Muscle of leg (tissue), 11 donors: ENCODE data around the gene ASRGL1. TPM values are rescaled to one million over a fixed set of nuclear protein-coding genes. Genes with fewer than 3 reads are reported as not detected.

Experiments used
- DNase-seq: peaks from one replicate; pipeline ENCODE4 v3.0.0; 2013
- H3K27ac ChIP-seq: one replicate; pipeline ENCODE4 v1.5.1; 2013; ENCODE audit warnings: mild to moderate bottlenecking, low read length, control low read depth
- H3K27me3 ChIP-seq: one replicate; pipeline ENCODE4 v1.6.1; 2013; ENCODE audit warnings: low read length; ENCODE audit not compliant: control insufficient read depth, insufficient read depth
- H3K36me3 ChIP-seq: one replicate; pipeline ENCODE4 v1.6.1; 2013; ENCODE audit warnings: low read length; ENCODE audit not compliant: control insufficient read depth, insufficient read depth
- H3K4me1 ChIP-seq: one replicate; pipeline ENCODE4 v1.6.1; 2013; ENCODE audit warnings: low read length; ENCODE audit not compliant: control insufficient read depth, insufficient read depth
- H3K4me3 ChIP-seq: one replicate; pipeline ENCODE4 v1.5.1; 2013; ENCODE audit warnings: low read length, control low read depth
- H3K9me3 ChIP-seq: replicated peaks from 2 replicates; pipeline ENCODE4 v1.6.1; 2013; ENCODE audit warnings: low read depth, low read length; ENCODE audit not compliant: control insufficient read depth
- WGBS: methylation state at CpG from one replicate; pipeline ENCODE4 v1.1.5; 2013; ENCODE audit warnings: missing lambda C conversion rate; ENCODE audit not compliant: insufficient coverage; 5-methylcytosine and 5-hydroxymethylcytosine counted together
- polyA plus RNA-seq, 8 donors: library from polyadenylated mRNA; unstranded; fragments of 120-200 nt; gene quantifications; one replicate each; pipeline versions ENCODE4 v1.2.1 to v1.2.3, GENCODE V29; 2013; ENCODE audit warnings: inconsistent platforms in 1 of 8, low replicate concordance in 1 of 8; ENCODE audit not compliant: insufficient read length in 8 of 8, insufficient read depth in 1 of 8
- total RNA-seq: library from RNA; stranded (reverse); fragments of 120-200 nt; gene quantifications from one replicate; pipeline ENCODE4 v1.2.4, GENCODE V29; 2013

The ASRGL1 gene
- total and polyA plus RNA-seq, 9 donors: 2.4 to 5.5 (median 3.6) TPM

- no peaks in the 10 kb centered on the region for H3K27me3 ChIP-seq
- no peak overlapping the region for H3K27ac ChIP-seq
- no peaks in the 10 kb centered on the region for H3K9me3 ChIP-seq
- DNase-seq: no peak
- H3K4me1 ChIP-seq: peaks cover 30% of the 10 kb centered on the region
- H3K4me3 ChIP-seq: no peak overlapping the region
- WGBS: 50% methylated on average over 1 of the region's 4 CpGs
- H3K36me3 ChIP-seq: no peaks in the 10 kb centered on the region
Observed at GRCh38 chr11:62423012-62423411, 85.8 kb downstream of the ASRGL1 start.

DNA sequence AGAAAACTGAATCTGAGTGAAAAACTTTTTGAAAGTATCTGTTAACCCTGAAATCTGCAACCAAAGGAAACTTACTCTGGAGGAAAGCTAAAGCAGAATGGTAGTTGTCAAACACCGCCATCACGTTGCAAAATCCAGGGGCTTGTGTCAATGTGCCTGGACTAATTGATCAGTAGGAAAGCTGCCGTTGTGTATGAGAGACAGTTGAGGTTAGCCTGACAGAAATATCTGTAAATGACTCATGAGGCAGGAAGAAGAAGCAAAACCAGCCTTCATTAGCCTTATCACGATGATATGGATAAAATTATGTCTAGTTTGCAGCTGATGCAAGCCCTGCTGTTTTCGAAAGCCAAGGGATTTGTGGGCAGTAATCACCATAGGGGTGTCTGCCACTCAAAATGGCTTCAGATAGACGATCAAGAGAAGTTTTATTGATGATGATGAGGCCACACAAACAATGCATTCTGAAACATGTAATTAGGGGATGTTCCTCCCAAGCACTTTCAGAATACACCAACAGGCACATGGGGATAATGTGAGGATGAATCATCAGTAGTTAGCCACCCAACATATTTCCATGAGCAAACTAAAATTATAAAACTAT lies 90.5 kb downstream of the ASRGL1 start:
- H3K9me3 ChIP-seq: peaks cover 3% of the 10 kb centered on the region
- no peak for DNase-seq
- H3K36me3 ChIP-seq: no peaks in the 10 kb centered on the region
- 83% methylated on average over 3 of the region's 6 CpGs for WGBS
- H3K27me3 ChIP-seq: no peaks in the 10 kb centered on the region
- peaks cover 17% of the 10 kb centered on the region for H3K4me1 ChIP-seq
- H3K4me3 ChIP-seq: no peak overlapping the region
- no peak overlapping the region for H3K27ac ChIP-seq

DNA sequence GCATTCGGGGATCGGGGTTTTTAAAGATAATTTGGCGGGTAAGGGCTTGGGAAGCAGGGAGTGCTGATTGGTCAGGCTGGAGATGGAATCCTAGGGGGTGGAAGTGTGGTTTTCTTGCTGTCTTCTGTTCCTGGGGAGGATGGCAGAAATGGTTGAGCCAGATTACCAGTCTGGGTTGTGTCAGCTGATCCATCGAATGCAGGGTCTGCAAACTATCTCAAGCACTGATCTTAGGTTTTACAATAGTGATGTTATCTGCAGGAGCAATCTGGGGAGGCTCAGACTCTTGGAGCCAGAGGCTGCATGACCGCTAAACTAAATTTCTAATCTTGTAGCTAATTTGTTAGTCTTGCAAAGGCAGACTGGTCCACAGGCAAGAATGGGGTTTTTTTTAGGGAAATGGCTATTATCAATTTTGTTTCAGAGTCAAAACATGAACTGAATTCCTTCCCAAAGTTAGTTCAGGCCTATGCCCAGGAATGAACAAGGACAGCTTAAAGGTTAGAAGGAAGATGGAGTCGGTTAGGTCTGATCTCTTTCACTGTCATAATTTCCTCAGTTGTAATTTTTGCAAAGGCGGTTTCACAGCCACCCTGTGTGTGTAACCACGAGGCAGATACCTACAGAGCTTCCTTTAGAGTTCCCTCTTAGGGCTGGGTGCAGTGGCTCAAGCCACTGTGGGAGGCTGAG lies 91.8 kb downstream of the ASRGL1 start:
- no peak for DNase-seq
- 64% methylated on average over 4 of the region's 8 CpGs for WGBS
- no peak overlapping the region for H3K4me3 ChIP-seq
- peaks cover 3% of the 10 kb centered on the region for H3K9me3 ChIP-seq
- no peaks in the 10 kb centered on the region for H3K27me3 ChIP-seq
- no peak overlapping the region for H3K27ac ChIP-seq
- H3K4me1 ChIP-seq: peaks cover 17% of the 10 kb centered on the region
- H3K36me3 ChIP-seq: no peaks in the 10 kb centered on the region

- H3K27me3 ChIP-seq: no peaks in the 10 kb centered on the region
- peaks cover 3% of the 10 kb centered on the region for H3K9me3 ChIP-seq
- no peaks in the 10 kb centered on the region for H3K36me3 ChIP-seq
- 18% methylated on average over 3 of the region's 3 CpGs for WGBS
- peak; percentile 87 for DNase-seq
- no peak overlapping the region for H3K4me3 ChIP-seq
- peaks cover 13% of the 10 kb centered on the region for H3K4me1 ChIP-seq
- peak overlapping the region; percentile 9 for H3K27ac ChIP-seq
Observed at GRCh38 chr11:62430425-62430824, 93.2 kb downstream of the ASRGL1 start.

GRCh38 chr11:62431171-62431901 lies 94.1 kb downstream of the ASRGL1 start:
- 32% methylated on average over 7 of the region's 11 CpGs for WGBS
- Histone ChIP-seq H3K36me3 (no peaks in the 10 kb centered on the region), H3K4me3 (no peak overlapping the region), H3K9me3 (peaks cover 3% of the 10 kb centered on the region), H3K27ac (peak overlapping the region; percentile 22), H3K4me1 (peaks cover 18% of the 10 kb centered on the region), H3K27me3 (no peaks in the 10 kb centered on the region)
- peak; percentile 54 for DNase-seq

DNA sequence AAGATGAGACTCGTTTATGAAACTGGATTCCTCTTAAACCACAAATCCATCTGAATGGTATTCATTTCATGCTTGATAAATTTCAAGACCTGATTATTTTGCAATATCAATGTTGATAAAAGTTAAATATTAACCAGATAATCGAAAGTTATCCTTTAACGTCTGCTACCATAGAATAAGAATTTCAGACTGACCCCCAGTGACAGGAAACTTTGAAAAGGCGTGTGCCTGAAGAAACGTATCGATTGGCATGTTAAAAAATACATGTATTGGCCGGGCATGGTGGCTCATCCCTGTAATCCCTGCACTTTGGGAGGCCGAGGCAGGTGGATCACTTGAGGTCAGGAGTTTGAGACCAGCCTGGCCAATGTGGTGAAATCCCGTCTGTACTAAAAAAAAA lies 95.4 kb downstream of the ASRGL1 start:
- Histone ChIP-seq H3K4me3 (no peak overlapping the region), H3K27me3 (no peaks in the 10 kb centered on the region), H3K4me1 (peaks cover 18% of the 10 kb centered on the region), H3K27ac (no peak overlapping the region), H3K36me3 (no peaks in the 10 kb centered on the region), H3K9me3 (peaks cover 3% of the 10 kb centered on the region)
- WGBS: 90% methylated on average over 4 of the region's 9 CpGs
- no peak for DNase-seq

DNA sequence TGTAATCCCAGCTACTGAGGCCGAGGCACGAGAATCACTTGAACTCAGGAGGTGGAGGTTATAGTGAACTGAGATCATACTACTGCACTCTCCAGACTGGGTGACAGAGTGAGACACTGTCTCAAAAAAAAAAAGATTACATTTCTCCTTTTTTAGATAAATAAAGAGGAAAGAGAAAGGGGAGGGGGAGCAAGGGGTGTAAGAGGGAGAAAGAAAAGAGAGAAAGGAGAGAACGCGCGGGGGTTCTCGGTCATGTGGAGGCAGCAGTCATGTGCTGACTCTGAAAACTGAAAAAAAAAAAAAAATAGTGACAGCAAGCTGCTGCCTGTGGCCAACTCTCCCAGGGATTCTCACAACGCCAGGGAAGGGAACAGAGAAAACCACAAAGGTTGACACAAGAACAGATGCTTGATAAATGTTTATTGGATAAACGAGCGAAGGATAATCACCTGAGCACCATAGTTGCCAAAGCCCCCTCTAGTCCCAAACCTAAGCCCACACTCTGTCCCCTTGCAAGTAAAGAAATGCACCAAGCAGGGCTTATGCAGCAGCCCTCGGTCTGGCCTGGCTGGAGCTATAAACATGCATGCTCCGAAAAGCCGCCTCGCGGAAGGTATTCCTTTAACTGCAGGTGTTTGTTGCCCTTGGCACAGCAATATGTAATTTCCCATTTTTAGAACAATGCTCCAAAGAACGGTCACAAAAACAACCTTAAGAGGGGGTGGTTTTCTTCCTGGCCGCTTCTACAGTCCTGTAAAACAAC lies 96.1 kb downstream of the ASRGL1 start:
- Histone ChIP-seq H3K4me1 (peaks cover 18% of the 10 kb centered on the region), H3K36me3 (no peaks in the 10 kb centered on the region), H3K9me3 (peaks cover 3% of the 10 kb centered on the region), H3K27ac (no peak overlapping the region), H3K4me3 (no peak overlapping the region), H3K27me3 (no peaks in the 10 kb centered on the region)
- DNase-seq: no peak
- WGBS: 52% methylated on average over 5 of the region's 16 CpGs

DNA sequence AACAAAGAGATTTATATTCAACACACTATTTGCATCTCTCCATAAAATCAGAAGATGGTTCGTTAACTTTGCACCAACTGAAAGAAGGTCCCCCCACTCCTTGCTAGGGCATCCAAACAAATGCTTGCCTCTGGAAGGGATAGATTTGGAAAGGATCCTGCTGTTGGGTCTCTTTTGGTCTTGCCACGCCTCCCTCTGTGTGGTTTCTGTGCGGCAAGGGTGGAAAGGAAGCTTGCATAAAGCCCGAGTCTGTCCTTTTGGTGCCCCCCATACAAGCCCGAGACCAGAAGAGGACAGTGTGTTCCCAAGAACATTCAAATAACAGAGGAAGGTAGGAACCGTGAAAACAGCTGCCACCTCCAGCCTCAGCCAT lies 96.6 kb downstream of the ASRGL1 start:
- Histone ChIP-seq H3K27me3 (no peaks in the 10 kb centered on the region), H3K9me3 (peaks cover 3% of the 10 kb centered on the region), H3K36me3 (no peaks in the 10 kb centered on the region), H3K4me3 (no peak overlapping the region), H3K4me1 (peaks cover 18% of the 10 kb centered on the region), H3K27ac (peak overlapping the region; percentile 29)
- DNase-seq: no peak
- WGBS: 78% methylated on average over 2 of the region's 6 CpGs

GRCh38 chr11:62435846-62436660 lies 98.8 kb downstream of the ASRGL1 start:
- DNase-seq: peak; percentile 55
- Histone ChIP-seq H3K27ac (peak overlapping the region; percentile 35), H3K27me3 (no peaks in the 10 kb centered on the region), H3K9me3 (no peaks in the 10 kb centered on the region), H3K4me1 (peaks cover 19% of the 10 kb centered on the region), H3K36me3 (no peaks in the 10 kb centered on the region), H3K4me3 (no peak overlapping the region)
- WGBS: 48% methylated on average over 3 of the region's 5 CpGs
